MM.1S (cell line): ENCODE results near the gene C16orf78.

Experiments
- EZH2phosphoT487 ChIP-seq: fragments of 300-600 bp; sonication (generic); IDR thresholded peaks from 2 replicates; pipeline ENCODE4 v1.6.1; 2018; ENCODE audit warnings: antibody characterized with exemption, low read length
- TF ChIP-seq, protein P1 (sequence below): fragments of 300-600 bp; sonication (generic); IDR thresholded peaks from 2 replicates; pipeline ENCODE4 v1.5.1; 2016; ENCODE audit warnings: antibody characterized with exemption, low read length, mixed read lengths

DNA sequence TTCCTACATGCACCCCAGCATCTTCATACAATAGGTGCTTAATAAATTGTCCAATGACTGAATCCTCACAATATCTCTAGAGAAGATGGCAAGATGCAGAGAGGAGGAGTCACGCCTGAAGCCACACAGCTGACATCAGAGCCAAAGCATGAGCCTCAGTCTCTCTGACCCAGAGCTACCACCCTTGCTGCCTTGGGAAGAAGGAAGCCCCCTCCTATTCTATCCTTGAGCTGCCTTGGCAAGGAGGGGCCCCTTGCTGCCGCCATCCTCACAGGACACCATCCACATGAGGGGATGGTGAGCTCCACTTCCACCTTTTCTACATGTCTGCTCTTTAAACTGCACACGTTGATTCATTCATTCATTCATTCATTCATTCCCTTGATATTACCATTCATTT, 37.0 kb upstream of the C16orf78 start:
- TF ChIP-seq, protein P1, sequence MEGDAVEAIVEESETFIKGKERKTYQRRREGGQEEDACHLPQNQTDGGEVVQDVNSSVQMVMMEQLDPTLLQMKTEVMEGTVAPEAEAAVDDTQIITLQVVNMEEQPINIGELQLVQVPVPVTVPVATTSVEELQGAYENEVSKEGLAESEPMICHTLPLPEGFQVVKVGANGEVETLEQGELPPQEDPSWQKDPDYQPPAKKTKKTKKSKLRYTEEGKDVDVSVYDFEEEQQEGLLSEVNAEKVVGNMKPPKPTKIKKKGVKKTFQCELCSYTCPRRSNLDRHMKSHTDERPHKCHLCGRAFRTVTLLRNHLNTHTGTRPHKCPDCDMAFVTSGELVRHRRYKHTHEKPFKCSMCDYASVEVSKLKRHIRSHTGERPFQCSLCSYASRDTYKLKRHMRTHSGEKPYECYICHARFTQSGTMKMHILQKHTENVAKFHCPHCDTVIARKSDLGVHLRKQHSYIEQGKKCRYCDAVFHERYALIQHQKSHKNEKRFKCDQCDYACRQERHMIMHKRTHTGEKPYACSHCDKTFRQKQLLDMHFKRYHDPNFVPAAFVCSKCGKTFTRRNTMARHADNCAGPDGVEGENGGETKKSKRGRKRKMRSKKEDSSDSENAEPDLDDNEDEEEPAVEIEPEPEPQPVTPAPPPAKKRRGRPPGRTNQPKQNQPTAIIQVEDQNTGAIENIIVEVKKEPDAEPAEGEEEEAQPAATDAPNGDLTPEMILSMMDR: no peak
- no peak for TF ChIP-seq EZH2phosphoT487
